K562 (cell line): ENCODE measurements around the gene DDX41. TPM values are rescaled to one million over a fixed set of nuclear protein-coding genes. Genes with fewer than 3 reads are reported as not detected.

Source experiments
- EHMT2 ChIP-seq: fragments of 450-650 bp; IDR thresholded peaks from 2 replicates; pipeline ENCODE4 v1.6.1; 2018; ENCODE audit warnings: antibody characterized with exemption
- EP400 ChIP-seq: fragments of 450-650 bp; IDR thresholded peaks from 2 replicates; pipeline ENCODE4 v1.6.1; 2017; ENCODE audit warnings: antibody characterized with exemption, mild to moderate bottlenecking, moderate library complexity
- HDAC2 ChIP-seq: fragments of 450-650 bp; IDR thresholded peaks from 2 replicates; pipeline ENCODE4 v1.6.1; 2016; ENCODE audit warnings: mild to moderate bottlenecking
- HMG20B ChIP-seq: fragments of 250-450 bp; sonication (Bioruptor Pico); IDR thresholded peaks from 2 replicates; pipeline ENCODE4 v1.5.0; 2021; ENCODE audit warnings: mild to moderate bottlenecking
- HNRNPLL ChIP-seq: fragments of 200-400 bp; formaldehyde crosslinking; IDR thresholded peaks from 2 replicates; pipeline ENCODE4 v1.6.1; 2017; ENCODE audit warnings: low read length, low read depth, mild to moderate bottlenecking; ENCODE audit not compliant: poor library complexity, severe bottlenecking
- MIER1 ChIP-seq: fragments of 450-650 bp; IDR thresholded peaks from 2 replicates; pipeline ENCODE4 v1.6.1; 2016; ENCODE audit warnings: antibody characterized with exemption, mild to moderate bottlenecking, low read depth
- NUFIP1 ChIP-seq: fragments of 450-650 bp; IDR thresholded peaks from 2 replicates; pipeline ENCODE4 v1.6.1; 2018; ENCODE audit not compliant: partially characterized antibody
- PHB ChIP-seq: fragments of 250-450 bp; sonication (Bioruptor Pico); IDR thresholded peaks from 2 replicates; pipeline ENCODE4 v1.5.0; 2021
- RBFOX2 ChIP-seq: fragments of 200-400 bp; formaldehyde crosslinking; IDR thresholded peaks from 2 replicates; pipeline ENCODE4 v1.6.1; 2017; ENCODE audit warnings: low read depth, mild to moderate bottlenecking, low read length, moderate library complexity
- SMAD4 ChIP-seq: fragments of 250-450 bp; sonication (Bioruptor Pico); conservative IDR thresholded peaks from 2 replicates; pipeline ENCODE4 v1.8.0; 2021; ENCODE audit warnings: inconsistent platforms, mild to moderate bottlenecking, moderate library complexity
- SOX6 ChIP-seq: fragments of 450-650 bp; IDR thresholded peaks from 2 replicates; pipeline ENCODE4 v1.6.1; 2014; ENCODE audit warnings: mild to moderate bottlenecking
- ZNF140 ChIP-seq: fragments of 250-450 bp; sonication (Bioruptor Pico); IDR thresholded peaks from 2 replicates; pipeline ENCODE4 v1.8.0; 2021; ENCODE audit warnings: moderate library complexity, mild to moderate bottlenecking, inconsistent platforms
- ZNF212 ChIP-seq: fragments of 450-650 bp; formaldehyde crosslinking; IDR thresholded peaks from 2 replicates; pipeline ENCODE4 v1.4.0; 2020; ENCODE audit warnings: mild to moderate bottlenecking
- polyA plus RNA-seq, 8 experiments: library from polyadenylated mRNA; depleted of rRNA in 4 of 8; stranded (reverse) in 5 of 8; unstranded in 3 of 8; fragments of >200 nt; fragmentation: Nextera tagmentation in 2 of 8; fragmentation: Illumina TruSeq in 1 of 8; extraction: Ambion mirVana in 2 of 8; extraction: Trizol in 1 of 8; gene quantifications; 2 replicates each; pipeline versions ENCODE4 v1.2.1 to v1.2.3, GENCODE V29; 2011 to 2014; ENCODE audit warnings: inconsistent platforms in 1 of 8, missing spikeins in 1 of 8
- total RNA-seq, 7 experiments: library from RNA; depleted of rRNA in 6 of 7; stranded (reverse); fragments of >200 nt in 6 of 7; fragmentation: Illumina TruSeq in 2 of 7; extraction: Trizol in 2 of 7; gene quantifications; 2 replicates each; pipeline versions ENCODE4 v1.2.1 to v1.2.3, GENCODE V29; 2011 to 2021; ENCODE audit warnings: low replicate concordance in 1 of 7
- TF ChIP-seq, protein P1 (sequence below), 2 experiments: fragments of 450-650 bp; formaldehyde crosslinking in 1 of 2; IDR thresholded peaks; 2 replicates each; pipeline versions ENCODE4 v1.4.0 to v1.6.1; 2014 to 2020; ENCODE audit warnings: mild to moderate bottlenecking in 2 of 2, borderline replicate concordance in 1 of 2, low read depth in 1 of 2
- TF ChIP-seq, protein P2 (sequence below): IDR thresholded peaks from 2 replicates; pipeline ENCODE4 v1.6.1; 2011; ENCODE audit warnings: borderline replicate concordance, low read depth, mild to moderate bottlenecking, moderate library complexity, low read length; ENCODE audit not compliant: insufficient read depth, poor library complexity, severe bottlenecking
- TF ChIP-seq, protein P3 (sequence below): fragments of 250-450 bp; sonication (Bioruptor Pico); IDR thresholded peaks from 2 replicates; pipeline ENCODE4 v1.5.0; 2020; ENCODE audit warnings: mild to moderate bottlenecking

The DDX41 gene
- total and polyA plus RNA-seq, 9 of the 15 experiments (the other 6 are each of a cell fraction or from before 2014, with no cell fraction given) = 38.2 to 284 (median 116) TPM

DNA sequence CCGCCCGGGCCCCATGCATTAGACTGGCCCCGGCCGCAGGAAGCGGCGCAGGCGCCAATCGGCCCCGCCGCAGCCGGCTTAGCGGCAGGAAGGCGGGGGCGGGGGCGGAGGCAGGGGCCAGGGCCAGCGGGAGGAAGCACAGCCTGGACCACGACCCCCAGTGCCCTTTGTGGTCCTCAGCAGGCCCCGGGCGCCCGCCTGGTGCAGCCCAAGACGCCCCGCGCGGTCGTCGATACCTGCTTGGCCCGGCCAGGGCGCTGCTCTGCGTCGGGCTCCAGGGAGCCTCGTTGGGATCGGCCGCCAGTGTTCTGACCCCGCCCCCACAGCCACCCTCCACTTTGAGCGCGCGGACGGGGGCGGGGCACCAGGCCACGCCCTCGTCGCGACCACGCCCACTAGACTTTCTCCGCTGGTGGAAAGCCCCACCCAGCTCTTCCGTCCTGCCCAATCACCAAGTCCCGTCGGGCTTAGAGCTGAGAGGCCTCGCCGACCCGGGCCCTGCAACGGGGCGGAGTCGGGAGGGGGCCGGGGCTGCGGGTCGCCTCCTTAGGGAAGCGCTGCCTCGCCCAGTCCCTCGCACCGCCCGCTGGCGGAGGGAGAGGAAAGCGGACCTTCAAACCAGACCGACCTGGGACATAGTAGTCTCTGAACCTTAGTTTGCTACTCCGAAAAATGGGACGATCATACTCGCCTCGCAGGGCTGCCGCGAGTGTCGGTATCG is 19.3 kb downstream of the DDX41 start, which contains the start of gene PDLIM7 (continued):
- TF ChIP-seq, protein P1, sequence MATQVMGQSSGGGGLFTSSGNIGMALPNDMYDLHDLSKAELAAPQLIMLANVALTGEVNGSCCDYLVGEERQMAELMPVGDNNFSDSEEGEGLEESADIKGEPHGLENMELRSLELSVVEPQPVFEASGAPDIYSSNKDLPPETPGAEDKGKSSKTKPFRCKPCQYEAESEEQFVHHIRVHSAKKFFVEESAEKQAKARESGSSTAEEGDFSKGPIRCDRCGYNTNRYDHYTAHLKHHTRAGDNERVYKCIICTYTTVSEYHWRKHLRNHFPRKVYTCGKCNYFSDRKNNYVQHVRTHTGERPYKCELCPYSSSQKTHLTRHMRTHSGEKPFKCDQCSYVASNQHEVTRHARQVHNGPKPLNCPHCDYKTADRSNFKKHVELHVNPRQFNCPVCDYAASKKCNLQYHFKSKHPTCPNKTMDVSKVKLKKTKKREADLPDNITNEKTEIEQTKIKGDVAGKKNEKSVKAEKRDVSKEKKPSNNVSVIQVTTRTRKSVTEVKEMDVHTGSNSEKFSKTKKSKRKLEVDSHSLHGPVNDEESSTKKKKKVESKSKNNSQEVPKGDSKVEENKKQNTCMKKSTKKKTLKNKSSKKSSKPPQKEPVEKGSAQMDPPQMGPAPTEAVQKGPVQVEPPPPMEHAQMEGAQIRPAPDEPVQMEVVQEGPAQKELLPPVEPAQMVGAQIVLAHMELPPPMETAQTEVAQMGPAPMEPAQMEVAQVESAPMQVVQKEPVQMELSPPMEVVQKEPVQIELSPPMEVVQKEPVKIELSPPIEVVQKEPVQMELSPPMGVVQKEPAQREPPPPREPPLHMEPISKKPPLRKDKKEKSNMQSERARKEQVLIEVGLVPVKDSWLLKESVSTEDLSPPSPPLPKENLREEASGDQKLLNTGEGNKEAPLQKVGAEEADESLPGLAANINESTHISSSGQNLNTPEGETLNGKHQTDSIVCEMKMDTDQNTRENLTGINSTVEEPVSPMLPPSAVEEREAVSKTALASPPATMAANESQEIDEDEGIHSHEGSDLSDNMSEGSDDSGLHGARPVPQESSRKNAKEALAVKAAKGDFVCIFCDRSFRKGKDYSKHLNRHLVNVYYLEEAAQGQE (IDR thresholded peaks at IDR 0.05; ENCODE audit: borderline replicate concordance) = peak; percentile 1
- TF ChIP-seq, protein P1 (CRISPR knock-in tag; IDR thresholded peaks at IDR 0.05; ENCODE audit: low read depth) = peak; percentile 64; the same call in 1 of the 2 replicates
- TF ChIP-seq RBFOX2 (peak; percentile 95), SMAD4 (CRISPR knock-in tag) (peak; percentile 74), HMG20B (CRISPR knock-in tag) (no peak), HNRNPLL (peak; percentile 49), EHMT2 (no peak), NUFIP1 (no peak), HDAC2 (peak; percentile 99), ZNF212 (CRISPR knock-in tag) (no peak), PHB (0 out of 2 replicates have a peak, but pooled peaks have one; percentile 67), EP400 (peak; percentile 51), MIER1 (no peak), SOX6 (no peak; the same call in 1 of the 2 replicates), ZNF140 (CRISPR knock-in tag) (no peak)
- TF ChIP-seq, protein P2, sequence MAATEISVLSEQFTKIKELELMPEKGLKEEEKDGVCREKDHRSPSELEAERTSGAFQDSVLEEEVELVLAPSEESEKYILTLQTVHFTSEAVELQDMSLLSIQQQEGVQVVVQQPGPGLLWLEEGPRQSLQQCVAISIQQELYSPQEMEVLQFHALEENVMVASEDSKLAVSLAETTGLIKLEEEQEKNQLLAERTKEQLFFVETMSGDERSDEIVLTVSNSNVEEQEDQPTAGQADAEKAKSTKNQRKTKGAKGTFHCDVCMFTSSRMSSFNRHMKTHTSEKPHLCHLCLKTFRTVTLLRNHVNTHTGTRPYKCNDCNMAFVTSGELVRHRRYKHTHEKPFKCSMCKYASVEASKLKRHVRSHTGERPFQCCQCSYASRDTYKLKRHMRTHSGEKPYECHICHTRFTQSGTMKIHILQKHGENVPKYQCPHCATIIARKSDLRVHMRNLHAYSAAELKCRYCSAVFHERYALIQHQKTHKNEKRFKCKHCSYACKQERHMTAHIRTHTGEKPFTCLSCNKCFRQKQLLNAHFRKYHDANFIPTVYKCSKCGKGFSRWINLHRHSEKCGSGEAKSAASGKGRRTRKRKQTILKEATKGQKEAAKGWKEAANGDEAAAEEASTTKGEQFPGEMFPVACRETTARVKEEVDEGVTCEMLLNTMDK = peak; percentile 71
- TF ChIP-seq, protein P3, sequence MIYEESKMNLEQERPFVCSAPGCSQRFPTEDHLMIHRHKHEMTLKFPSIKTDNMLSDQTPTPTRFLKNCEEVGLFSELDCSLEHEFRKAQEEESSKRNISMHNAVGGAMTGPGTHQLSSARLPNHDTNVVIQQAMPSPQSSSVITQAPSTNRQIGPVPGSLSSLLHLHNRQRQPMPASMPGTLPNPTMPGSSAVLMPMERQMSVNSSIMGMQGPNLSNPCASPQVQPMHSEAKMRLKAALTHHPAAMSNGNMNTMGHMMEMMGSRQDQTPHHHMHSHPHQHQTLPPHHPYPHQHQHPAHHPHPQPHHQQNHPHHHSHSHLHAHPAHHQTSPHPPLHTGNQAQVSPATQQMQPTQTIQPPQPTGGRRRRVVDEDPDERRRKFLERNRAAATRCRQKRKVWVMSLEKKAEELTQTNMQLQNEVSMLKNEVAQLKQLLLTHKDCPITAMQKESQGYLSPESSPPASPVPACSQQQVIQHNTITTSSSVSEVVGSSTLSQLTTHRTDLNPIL (CRISPR knock-in tag) = no peak
